TTC549 (cell line): ENCODE measurements around the gene FCRL3.
A peak's percentile ranks its signal among the peaks of the same experiment; 100 is the strongest.
"Not testable (repeated sequence)": the region's sequence is repeated elsewhere in the genome, so short reads cannot be mapped to it uniquely, and the experiment has no call there.

ENCODE experiments used
- FAIRE-seq: peaks from 2 replicates; lab custom pipeline; 2012; peaks lifted over from hg19 to GRCh38; lab: Jason Lieb, UNC

The FCRL3 gene, protein sequence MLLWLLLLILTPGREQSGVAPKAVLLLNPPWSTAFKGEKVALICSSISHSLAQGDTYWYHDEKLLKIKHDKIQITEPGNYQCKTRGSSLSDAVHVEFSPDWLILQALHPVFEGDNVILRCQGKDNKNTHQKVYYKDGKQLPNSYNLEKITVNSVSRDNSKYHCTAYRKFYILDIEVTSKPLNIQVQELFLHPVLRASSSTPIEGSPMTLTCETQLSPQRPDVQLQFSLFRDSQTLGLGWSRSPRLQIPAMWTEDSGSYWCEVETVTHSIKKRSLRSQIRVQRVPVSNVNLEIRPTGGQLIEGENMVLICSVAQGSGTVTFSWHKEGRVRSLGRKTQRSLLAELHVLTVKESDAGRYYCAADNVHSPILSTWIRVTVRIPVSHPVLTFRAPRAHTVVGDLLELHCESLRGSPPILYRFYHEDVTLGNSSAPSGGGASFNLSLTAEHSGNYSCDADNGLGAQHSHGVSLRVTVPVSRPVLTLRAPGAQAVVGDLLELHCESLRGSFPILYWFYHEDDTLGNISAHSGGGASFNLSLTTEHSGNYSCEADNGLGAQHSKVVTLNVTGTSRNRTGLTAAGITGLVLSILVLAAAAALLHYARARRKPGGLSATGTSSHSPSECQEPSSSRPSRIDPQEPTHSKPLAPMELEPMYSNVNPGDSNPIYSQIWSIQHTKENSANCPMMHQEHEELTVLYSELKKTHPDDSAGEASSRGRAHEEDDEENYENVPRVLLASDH

DNA sequence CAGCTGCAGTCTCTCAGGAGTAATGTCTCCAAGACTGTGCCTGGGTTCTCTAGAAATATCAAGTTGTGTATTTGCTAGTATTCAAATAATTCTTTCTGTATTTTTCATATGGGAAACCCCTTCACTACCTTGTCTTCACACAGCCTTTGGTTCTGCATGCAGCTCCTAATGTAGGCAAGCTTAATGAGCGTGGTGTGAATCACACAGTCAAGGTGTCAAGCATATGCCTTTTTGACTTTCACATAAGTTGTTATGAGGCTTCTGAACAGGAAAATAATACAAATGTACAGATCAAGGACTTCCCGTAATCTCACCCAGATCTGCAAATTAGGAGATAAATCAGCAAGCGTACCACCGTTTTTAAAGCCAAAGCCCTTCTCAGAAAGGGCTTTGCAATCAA is at the start of gene FCRL3:
Gene FCRL3, minus strand, starts transcription at position 38 of the 400 bp plus-strand sequence. CDS start 280 bp downstream, outside the sequence.
- FAIRE-seq, result no peak

DNA sequence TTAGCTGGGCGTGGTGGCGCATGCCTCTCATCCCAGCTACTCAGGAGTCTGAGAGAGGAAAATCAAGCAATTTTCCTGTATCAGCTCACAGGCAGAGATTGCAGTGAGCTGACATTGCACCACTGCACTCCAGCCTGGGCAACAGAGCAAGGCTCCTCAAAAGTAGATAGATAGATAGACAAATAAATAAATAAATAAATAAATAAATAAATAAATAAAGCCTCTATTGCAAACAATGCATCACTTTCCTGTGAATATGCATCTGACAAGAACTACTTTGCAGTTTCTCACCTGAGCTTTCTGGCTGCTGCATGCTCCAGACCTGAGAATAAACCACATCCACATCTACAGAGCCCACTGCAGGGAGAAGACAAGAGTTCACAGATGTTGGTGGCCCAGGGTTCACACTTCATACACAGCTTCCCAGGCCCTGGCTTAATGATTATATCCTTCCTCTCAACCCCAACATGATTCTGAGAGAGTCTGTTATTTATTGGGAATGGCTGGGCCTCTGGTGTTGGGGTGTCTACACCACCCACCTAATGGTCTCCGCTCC is 47.8 kb upstream of the FCRL3 start:
- no peak for FAIRE-seq

DNA sequence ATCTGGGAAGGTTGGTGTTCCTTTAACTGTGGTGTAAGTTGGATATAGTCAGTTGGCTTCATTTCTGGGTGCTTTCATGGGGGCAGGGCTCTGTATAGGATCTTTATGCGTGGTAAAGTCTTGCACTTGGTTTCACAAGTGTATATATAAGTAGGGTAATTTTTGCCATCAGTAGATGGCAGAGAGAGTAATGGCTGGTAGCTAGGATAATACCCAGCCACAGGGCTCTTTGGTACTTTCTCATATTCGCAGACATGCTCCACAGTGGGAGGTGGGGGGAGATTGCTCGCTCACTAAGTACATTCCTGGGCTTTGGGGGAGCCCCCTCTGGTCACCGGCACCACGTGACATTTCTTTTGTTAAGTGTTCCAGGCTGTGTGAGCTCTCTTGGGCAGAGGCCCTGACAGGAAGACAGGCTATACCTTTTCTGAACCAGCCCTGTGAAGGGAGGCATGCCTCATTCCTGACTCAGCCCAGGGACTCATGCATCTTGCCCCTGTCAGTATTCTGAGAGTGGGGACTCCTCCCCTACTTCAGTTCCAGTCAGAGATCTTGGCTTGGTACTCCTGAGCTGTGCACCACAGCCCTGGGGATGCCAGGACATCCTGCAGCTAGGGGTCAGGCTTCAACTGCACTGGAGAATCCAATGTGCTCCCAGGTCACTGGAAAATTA is 38.8 kb upstream of the FCRL3 start:
- FAIRE-seq, result no peak

DNA sequence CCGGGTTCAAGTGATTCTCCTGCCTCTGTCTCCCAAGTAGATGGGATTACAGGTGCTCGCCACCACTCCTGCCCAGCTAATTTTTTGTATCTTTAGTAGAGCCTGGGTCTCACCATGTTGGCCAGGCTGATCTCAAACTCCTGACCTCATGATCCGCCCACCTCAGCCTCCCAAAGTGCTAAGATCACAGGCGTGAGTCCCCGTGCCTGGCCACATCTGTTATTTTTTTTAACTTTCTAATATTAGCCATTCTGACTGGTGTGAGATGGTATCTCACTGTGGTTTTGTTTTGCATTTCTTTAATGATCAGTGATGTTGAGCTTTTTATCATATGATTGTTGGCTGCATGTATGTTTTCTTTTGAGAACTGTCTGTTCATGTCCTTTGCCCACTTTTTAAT is 35.4 kb upstream of the FCRL3 start:
- FAIRE-seq, result not testable (repeated sequence)

DNA sequence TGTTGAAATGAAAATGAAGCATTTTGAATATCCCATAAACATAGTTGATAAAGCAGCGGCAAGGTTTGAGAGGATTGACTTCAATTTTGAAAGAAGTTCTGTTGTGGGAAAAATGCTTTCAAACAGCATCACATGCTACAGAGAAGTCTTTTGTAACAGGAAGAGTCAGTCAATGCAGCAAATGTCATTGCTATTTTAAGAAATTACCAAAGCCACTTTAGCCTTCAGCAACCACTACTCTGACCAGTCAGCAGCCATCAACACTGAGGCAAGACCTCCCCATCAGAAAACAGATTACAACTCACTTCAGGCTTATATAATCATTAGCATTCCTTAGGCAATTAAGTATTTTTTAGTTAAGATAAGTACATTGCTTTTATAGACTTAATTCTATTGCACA is 33.8 kb upstream of the FCRL3 start:
- FAIRE-seq, result no peak

DNA sequence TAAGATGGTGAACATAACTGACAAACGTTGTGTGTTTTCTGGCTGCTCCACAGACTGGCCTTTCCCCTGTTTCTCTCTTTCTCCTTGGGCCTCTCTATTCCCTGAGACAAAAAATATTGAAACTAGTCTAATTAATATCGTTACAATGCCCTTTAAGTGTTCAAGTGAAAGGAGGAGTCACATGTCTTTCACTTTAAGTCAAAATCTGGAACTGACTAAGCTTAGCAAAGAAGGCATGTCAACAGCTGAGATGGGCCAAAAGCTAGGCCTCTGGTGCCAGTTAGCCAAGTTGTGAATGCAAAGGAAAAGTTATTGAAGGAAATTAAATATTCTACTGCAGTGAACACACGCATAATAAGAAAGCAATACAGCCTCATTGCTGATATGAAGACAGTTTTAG is 32.2 kb upstream of the FCRL3 start:
- FAIRE-seq, result no peak

DNA sequence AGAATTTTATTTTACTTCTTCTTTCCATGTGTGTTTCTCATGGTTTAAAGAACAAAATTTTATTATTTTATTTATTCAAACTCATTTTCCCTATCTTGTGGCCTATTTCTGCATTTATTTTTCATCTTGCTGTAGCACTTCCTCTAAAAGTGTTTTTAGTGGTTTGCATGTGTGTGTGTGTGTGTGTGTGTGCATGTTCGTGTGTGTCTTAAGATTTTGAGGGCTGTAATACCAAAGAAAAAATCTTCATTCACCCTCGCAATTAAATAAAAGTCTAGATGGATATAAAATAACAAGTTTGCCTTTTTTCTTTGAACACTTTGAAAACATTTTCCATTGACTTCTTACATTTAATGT is 24.6 kb upstream of the FCRL3 start:
- no peak for FAIRE-seq

DNA sequence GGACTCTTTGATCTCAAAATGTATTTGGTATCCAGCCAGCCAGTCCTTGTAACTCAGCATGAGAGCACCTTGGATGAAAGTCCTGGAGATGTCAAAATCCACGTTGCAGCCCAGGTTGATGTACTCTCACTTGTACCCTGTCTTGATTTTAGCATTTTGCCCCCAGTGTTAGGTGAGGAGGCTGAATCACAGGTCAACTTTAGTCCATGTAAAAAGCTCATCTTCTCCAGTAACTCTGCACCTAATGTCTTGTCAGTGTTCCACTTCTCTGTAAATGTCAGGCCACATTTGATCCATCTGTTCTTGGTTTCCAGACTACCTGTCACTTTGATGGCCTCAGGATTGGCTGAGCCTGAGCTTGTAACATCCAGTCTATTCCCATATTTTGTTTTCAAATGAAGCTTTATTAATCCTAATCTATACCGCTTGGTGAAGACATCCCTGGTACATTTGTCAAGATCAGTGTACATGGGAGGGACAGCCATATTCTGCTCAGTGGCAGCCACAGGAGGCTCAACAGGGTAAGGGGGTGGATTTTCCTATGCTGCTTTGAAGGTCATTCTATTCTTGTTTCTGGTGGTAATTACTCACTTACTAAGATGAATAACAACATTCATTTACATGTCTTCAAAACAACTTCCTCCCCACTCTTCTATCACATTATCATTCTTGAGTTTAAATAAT is 24.1 kb upstream of the FCRL3 start:
- no peak for FAIRE-seq

DNA sequence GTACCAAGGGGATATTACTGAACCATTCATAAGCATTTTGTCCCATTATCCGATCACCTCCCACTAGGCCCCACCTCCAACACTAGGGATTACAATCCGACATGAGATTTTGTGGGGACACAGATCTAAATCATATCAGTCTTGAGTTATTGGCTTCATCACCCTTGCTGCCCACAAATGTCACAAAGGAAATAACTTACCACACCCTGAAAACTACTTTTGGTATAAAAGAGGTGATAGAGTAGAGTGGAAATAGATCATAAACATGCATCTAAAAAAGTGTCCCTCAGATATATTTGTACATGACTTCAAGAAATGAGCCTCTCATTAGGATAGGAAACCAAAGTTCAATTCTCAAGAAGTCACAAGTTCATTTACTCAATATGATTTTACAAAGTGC is 22.6 kb upstream of the FCRL3 start:
- no peak for FAIRE-seq

DNA sequence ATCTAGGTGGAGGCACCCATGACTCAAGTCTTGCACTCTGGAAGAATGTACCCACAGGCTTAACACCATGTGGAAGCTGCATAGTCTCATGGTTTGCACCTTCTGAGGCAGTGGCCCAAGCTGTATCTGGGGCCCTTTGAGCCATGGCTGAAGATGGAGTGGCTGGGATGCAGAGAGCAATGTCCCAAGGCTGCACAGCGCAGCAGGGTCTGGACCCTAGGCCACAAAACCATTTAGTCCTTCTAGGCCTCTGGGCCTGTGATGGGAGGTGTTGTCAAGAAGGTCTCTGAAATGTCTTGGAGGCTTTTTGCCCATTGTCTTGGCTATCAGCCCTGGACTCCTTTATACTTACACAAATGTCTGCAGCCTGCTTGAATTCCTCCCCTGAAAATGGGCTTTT is 21.4 kb upstream of the FCRL3 start:
- no peak for FAIRE-seq

DNA sequence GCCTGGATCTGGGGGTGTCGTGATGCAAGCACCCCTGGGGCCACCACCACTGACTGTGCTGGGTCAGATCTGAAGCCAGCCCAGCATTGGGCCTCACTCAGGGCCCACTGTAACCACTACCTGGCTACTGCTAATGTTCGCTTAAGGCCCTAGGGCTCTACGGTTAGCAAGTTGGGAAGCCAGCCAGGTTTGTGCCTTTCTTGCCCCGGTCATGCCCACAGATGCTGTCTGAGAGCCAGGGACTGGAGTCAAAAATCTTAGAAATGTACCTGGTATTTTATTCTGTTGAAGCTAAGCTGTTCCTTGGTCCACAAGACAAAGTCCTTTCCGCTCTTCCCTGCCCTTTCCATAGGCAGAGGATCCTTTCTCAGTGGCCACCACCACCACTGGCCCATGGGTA is 15.2 kb upstream of the FCRL3 start:
- FAIRE-seq, result no peak

DNA sequence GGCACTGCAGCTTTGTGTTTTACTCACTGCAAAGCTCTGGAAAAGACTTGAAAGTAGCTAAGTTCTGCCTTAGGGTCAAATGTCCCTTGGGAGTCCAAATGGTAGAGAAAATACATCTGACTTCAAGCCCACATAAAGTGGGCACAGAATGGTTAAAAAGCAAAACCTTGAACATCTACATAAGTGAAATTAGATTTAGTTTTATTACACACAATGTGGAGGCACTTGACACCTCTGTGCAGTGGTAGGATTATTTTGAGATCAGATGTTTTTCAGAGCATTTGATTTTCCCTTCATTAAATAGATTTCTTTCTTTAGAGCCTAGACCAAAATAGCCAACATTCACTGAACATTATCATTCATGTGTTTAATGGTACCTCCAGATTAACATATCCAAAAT is 11.2 kb upstream of the FCRL3 start:
- FAIRE-seq, result no peak

DNA sequence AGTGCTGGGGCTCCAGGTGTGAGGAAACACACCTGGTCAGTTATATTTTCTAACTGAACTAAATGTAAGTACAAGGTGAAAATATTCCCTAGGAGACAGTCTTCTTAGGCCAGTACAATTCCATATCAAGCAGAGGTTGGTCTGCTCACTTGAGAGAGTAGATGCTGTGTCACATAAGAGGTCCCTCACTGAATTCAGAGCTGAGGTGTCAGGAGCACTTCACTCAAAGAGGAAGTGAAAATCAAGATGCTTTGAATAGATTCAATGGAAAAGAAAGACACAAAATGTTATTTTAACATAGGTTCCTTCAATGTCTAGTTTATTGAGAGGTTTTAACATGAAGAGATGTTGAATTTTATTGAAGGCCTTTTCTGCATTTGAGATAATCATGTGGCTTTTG is 4.3 kb upstream of the FCRL3 start:
- FAIRE-seq, result no peak

DNA sequence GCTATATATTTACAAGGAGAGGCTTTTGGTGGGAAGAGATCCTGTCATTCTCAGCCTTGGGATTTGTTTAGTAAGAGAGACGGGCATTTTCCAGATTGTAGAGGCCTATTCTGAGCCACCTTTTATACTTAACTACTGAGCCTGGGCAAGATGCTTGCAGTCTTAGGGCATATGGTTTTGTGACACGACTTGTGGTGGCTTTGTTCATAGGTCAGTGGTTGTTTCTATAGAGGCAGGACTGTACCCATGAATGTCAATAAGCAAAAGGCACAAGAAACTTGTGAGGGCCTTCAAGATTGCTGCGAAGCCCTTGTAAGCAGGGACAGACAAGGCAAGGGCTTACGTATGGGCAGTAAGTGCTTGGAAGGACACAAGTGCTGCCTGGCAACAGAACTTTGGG is 3.4 kb upstream of the FCRL3 start:
- FAIRE-seq, result no peak

DNA sequence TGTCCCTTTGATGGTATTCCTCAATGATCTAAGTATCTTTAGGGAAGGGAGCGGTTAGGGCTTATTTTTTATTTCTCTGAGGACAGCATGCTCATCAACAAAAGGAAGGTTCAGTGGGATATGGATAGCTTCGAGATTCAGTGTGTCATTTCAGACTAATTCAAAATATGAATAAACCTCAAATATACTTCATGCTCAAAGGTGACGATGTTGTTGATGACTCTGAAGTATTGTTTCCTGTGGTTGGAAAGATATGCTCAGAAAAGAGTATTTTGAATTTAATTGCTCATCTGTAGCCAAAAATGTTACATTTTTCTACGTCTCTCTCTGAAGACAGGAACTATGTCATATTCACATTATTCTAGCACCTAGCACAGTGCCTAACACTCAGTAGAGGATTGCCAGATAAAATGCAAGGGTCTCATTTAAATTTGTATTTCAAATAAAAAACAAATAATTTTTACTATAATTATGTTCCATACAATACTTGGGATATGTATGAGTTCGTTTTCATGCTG is 1.8 kb upstream of the FCRL3 start:
- FAIRE-seq, result no peak

DNA sequence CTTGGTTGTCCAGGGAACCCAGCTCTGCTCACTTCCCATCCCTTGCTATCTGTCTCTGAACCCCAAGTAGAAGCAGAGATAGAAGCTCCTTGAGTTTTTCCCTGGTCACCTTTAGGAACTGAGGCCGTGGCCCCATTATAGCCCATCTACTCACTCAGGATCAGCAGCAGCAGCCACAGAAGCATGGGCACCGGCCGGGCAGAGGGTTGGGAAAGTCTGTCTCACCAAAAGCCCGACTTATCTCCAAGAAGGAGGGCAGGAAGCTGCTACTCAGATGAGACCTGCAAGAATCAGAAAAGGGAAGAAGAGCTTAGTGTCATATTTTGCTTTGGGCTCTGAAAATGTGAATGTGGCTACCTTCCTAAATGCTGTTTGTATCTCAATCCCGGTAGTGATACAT is 264 bp downstream of the FCRL3 start:
- no peak for FAIRE-seq

DNA sequence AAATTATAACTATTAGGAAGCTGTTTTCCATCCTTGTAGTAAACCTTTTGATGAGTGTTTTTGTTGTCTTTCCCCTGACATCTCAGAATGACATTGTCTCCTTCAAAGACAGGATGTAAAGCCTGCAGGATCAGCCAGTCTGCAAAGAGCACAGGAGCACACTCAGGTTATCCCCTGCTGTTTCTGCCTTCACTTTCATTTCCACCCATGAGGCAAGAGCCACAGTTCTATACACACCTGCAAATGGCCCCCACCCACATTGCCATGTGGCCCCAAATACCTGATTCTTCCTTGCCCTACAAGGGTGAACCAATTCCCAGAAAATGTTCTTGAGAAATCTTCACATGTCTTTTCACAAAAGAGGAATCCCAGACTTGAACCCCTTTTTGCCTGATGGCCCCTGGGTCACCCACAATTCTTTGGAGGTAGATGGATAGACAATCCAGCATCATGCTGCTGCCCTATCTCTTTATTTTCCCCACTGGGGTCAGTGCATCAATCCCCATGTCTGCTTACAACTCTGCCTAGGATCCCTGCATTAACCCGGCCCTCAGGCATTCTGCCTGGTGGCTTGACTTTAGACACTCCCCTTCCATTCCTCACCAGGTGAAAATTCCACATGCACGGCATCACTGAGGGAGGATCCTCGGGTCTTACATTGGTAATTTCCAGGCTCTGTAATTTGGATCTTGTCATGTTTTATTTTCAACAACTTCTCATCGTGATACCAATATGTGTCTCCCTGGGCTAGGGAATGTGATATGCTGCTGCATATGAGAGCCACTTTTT is 2.6 kb downstream of the FCRL3 start:
- FAIRE-seq, result no peak

DNA sequence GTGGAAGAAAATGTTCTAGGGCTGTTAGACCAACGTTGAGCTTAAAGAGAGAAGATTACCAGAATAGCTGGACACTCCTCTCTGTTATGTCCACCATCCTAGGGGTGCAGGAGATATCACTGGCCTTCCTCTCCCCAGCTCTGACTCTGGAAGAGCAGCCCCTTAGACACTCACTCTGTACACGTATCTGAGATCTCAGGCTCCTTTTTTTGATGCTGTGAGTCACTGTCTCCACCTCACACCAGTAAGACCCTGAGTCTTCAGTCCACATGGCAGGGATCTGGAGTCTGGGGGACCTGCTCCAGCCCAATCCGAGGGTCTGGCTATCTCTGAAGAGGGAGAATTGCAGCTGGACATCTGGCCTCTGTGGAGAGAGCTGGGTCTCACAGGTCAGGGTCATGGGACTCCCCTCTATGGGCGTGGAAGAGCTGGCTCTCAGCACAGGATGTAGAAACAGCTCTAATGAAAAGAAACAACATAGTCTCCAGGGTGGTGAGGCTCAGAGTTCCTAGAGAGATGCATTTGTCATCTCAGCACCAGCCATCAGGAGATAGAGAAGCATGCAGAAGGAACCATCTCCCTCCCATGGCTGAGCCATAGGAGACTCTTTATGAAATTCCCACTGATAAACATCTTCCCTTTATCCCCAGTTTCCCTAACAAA is 3.5 kb downstream of the FCRL3 start:
- FAIRE-seq, result no peak

DNA sequence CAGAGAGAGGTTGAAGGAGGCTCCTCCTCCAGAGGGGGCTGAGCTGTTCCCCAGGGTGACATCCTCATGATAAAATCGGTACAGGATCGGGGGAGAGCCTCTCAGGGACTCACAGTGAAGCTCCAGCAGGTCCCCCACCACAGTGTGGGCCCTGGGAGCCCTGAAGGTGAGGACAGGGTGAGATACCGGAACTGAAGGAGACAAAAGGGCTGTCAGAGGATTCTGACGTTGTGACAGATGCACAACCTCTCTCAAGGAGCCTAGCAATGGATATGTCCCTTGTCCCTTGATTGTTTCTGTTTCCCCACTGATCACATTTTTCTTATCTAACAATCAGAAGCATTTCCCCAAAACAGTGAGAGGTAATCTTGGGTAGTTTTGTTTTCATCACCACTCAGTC is 5.2 kb downstream of the FCRL3 start:
- no peak for FAIRE-seq

DNA sequence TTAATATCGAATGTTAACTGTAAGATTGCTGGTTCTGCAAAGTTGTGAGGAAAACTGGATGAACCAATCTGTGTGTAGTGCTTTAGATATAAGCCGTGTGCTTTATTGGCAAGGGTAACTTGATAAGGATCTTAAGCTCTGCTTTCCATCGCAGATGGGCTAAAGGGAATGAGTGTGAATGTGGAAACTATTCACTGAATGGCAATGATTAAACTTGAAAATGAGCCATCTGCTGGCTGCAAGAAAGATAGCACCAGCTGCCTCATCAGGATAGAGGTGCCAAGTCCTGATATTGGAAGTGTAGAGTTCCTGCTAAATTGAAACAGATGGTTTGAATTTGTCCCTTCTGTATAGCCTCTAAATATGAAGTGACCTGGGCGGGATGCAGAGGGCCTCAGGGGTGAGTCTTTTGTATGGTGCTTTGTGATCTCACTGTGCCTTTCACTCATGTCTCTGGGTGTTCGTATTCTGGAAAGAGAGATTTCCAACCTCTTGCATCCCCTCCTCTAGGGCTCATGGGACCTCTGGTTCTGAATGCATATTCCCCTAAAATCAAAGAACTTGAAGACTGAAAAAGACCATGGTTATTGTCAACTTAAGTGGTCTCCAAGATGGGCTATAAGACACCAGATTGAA is 9.2 kb downstream of the FCRL3 start:
- FAIRE-seq, result peak; percentile 89
